ENCODE measurements around the gene RCE1. TPM values are rescaled to one million over a fixed set of nuclear protein-coding genes. Genes with fewer than 3 reads are reported as not detected.

Gene RCE1
- total RNA-seq, 1 donor, result 10.7 TPM

GRCh38 chr11:66853242-66854229 lies 10.3 kb downstream of the RCE1 start:
- no peak for DNase-seq (ENCODE audit: low read depth)
- no peak overlapping the region for H3K4me3 ChIP-seq (ENCODE audit: low read depth, low read length)

GRCh38 chr11:66854231-66854661 lies 11.0 kb downstream of the RCE1 start:
- no peak for TF ChIP-seq CTCF (IDR thresholded peaks at IDR 0.05; ENCODE audit: insufficient read depth, low read length)
- DNase-seq (ENCODE audit: low read depth), result no peak
- H3K4me3 ChIP-seq (ENCODE audit: low read depth, low read length), result no peak overlapping the region

More at GRCh38 chr11:66853242-66854229, 10.3 kb downstream of the RCE1 start:
- no peak for TF ChIP-seq CTCF (IDR thresholded peaks at IDR 0.05; ENCODE audit: insufficient read depth, low read length)

- TF ChIP-seq CTCF (IDR thresholded peaks at IDR 0.05; ENCODE audit: insufficient read depth, low read length), result no peak
- no peak overlapping the region for H3K4me3 ChIP-seq (ENCODE audit: low read depth, low read length)
- no peak for DNase-seq (ENCODE audit: low read depth)
Measured at GRCh38 chr11:66854729-66855211, 11.5 kb downstream of the RCE1 start.

- DNase-seq (ENCODE audit: low read depth), result peak; percentile 82
- TF ChIP-seq CTCF (IDR thresholded peaks at IDR 0.05; ENCODE audit: insufficient read depth, low read length), result no peak
Measured at GRCh38 chr11:66855574-66856495, 12.6 kb downstream of the RCE1 start.

DNA sequence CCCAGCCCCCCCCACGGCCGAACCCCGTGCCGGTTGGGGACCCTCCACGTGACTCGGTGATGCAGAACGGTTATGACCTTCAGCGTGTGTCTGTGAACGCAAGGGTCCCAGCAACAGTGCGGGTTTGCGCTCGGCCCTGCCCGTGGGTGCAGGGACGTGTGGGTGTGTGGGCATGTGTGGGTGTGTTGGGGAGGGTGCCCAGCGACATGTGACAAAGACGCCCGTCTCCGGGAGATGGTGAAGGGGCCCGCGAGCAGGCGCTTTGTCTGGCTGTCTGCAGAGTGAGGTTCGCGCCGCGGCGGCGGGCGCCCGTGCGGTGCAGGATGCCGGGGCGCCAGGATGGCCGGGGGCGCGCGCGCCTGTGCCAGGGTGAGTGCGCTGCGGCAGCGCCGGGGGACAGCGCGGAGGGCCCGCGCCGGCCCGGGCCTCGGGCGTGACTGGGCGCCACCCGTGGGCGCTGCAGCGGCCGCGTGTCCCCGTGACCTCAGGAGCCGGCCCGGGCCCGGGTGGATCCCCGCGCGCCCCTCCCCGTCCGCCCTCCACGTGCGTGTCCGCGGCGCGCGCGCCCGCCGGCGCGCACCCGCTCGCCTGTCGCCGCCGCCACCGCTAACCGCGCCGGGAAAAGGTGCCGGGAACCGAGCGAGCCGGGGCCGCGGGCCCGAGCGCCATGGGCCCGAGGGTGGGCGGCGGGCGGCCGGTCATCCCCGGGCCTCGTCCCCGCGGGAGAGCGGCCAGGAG lies 13.4 kb downstream of the RCE1 start, which contains the start of gene LRFN4:
Gene LRFN4, plus strand, starts transcription at position 569 of the 738 bp plus-strand sequence. CDS start 681 bp downstream, outside the sequence.
- no peak for TF ChIP-seq CTCF (IDR thresholded peaks at IDR 0.05; ENCODE audit: insufficient read depth, low read length)
- no peak for DNase-seq (ENCODE audit: low read depth)
- H3K4me3 ChIP-seq (ENCODE audit: low read depth, low read length), result peak within 1 kb of the TSS; percentile 81

More at GRCh38 chr11:66855574-66856495, 12.6 kb downstream of the RCE1 start:
- H3K4me3 ChIP-seq (ENCODE audit: low read depth, low read length), result peak overlapping the region; percentile 81
